HG02571 (cell line): ENCODE data around the gene RGL2.
"Not testable (repeated sequence)": the region's sequence is repeated elsewhere in the genome, so short reads cannot be mapped to it uniquely, and the experiment has no call there.

ENCODE experiments used
- ATAC-seq: cut with Tn5 transposase; IDR thresholded peaks from one replicate; pipeline ENCODE4 v1.9.1; 2021; ENCODE audit warnings: mild to moderate bottlenecking, moderate library complexity; ENCODE audit not compliant: unreplicated experiment

RGL2 gene, protein sequence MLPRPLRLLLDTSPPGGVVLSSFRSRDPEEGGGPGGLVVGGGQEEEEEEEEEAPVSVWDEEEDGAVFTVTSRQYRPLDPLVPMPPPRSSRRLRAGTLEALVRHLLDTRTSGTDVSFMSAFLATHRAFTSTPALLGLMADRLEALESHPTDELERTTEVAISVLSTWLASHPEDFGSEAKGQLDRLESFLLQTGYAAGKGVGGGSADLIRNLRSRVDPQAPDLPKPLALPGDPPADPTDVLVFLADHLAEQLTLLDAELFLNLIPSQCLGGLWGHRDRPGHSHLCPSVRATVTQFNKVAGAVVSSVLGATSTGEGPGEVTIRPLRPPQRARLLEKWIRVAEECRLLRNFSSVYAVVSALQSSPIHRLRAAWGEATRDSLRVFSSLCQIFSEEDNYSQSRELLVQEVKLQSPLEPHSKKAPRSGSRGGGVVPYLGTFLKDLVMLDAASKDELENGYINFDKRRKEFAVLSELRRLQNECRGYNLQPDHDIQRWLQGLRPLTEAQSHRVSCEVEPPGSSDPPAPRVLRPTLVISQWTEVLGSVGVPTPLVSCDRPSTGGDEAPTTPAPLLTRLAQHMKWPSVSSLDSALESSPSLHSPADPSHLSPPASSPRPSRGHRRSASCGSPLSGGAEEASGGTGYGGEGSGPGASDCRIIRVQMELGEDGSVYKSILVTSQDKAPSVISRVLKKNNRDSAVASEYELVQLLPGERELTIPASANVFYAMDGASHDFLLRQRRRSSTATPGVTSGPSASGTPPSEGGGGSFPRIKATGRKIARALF

GRCh38 chr6:33298773-33299236, at the start of gene RGL2:
Gene RGL2 (minus strand): TSS chr6:33298942. CDS start chr6:33298610, 332 bp downstream.
- ATAC-seq = peak; percentile 29

DNA sequence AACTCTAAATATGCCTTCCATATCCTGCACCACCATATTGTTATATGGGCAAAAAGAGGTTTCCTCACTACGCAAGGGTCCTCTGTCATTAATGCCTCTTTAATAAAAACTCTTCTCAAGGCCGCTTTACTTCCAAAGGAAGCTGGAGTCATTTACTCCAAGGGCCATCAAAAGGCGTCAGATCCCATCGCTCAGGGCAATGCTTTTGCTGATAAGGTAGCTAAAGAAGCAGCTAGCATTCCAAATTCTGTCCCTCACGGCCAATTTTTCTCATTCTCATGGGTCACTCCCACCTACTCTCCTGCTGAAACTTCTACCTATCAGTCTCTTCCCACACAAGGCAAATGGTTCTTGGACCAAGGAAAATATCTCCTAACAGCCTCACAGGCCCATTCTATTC, 49.1 kb upstream of the RGL2 start:
- no peak for ATAC-seq

- ATAC-seq = not testable (repeated sequence)
These were observed 48.2 kb upstream of the RGL2 start for GRCh38 chr6:33346972-33347371.

DNA sequence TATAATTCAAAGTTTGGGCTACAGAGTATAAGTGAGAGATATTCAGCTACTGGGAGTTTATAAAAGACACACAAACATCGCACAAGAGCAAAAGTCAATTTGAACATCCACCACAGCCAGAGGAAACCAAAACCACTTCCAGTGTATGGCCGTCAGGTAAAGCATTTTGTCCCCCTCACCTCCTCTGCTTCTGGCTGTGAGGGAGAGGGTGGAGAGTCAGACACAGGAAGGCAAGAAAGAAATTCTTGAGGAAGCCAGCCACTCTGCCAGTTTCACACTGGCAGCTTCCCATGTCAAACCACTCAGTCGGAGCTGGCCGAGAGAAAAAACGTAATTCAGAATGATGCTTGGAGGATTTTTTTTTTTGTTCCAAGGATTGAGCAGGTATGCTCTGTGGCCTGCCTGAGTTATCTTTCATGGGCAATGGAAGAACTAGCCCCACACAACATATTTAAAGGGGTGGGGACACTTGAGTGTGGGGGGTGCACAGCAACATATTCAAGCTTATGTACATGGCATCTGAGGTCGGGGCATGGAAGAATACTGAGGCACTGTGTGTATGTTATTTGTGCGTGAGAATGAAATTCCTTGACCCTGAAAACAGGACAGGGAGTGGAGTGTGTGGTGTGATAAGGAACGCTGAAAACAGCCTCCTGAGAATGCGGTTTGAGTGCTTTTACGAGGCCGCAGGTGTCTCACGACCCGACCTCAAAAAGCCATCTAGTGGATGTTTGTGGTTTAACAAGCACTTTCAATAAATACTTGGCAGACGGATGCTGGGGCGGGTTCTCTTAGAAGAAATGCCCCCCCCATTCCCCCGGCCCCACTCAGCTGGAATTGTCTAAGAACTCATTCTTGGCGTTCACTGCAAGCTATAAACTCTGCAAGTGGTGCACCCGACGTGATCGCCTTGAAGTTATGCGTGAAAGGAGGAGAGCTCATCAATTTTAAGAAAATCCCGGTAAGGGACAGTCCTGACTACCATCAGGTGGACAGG, 46.3 kb upstream of the RGL2 start:
- ATAC-seq = no peak

- ATAC-seq = no peak
These were observed 45.3 kb upstream of the RGL2 start for GRCh38 chr6:33343953-33344611.

DNA sequence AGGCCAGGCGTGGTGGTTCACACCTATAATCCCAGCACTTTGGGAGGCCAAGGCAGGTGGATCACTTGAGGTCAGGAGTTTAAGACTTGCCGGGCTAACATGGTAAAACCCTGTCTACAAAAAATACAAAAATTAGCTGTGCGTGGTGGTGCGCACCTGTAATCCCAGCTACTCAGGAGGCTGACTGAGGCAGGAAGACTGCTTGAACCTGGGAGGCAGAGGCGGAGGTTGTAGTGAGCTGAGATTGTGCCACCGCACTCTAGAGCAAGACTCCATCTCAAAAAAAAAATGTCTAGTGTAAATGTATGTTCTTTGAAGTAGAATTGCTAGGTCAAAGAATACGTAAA, 44.8 kb upstream of the RGL2 start:
- not testable (repeated sequence) for ATAC-seq

- no peak for ATAC-seq
These were observed 40.5 kb upstream of the RGL2 start for GRCh38 chr6:33339193-33339592.

DNA sequence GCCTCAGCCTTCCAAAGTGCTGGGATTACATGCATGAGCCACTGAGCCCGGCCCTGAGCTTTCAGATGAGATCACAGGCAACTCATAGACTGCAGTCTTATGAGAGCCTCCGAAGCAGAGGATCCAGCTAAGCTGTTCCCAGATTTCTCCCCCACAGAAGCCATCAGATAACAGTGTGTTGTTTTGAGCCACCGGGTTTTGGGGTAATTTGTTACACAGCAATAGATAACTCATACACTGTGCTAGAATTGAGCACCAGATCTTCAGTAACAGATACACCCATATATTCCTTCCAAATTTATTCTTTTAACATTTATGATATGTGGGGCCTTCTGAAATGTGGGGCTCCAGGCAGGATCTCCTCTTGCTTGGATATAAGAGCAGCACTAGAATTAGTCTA, 37.8 kb upstream of the RGL2 start:
- ATAC-seq = no peak

- ATAC-seq = no peak
These were observed 37.2 kb upstream of the RGL2 start for GRCh38 chr6:33335916-33336315.

DNA sequence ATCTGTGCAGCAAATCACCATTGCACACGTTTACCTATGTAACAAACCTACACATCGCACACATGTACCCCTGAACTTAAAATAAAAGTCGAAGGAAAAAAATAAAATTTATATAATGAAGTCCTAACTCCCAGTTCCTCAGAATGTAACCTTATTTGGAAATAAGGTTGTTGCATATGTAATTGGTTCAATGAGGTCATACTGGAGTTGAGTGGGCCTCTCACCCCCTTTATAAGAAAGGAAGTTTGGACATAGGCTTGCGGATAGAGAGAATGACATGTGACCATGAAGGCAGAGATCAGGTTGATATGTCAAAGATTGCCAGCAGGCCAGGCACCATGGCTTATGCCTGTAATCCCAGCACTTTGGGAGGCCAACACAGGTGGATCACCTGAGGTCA, 34.9 kb upstream of the RGL2 start:
- ATAC-seq = no peak

DNA sequence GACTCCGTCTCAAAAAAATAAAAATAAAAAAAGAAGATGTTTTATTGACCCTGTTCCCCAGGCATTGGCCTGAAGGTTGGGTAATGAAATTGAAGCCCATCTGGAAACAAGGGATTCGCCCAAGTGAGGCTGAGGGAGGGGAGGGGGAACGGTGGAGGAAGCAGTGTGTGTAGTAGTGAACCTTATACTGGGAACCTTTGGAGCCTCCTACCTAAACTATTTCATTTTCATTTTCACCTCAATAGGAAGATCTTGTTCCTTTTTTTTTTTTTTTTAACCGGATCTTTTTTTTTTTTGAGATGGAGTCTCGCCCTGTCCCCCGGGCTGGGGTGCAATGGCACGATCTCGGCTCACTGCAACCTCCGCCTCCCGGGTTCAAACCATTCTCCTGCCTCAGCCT, 32.0 kb upstream of the RGL2 start:
- ATAC-seq = no peak

- ATAC-seq = no peak
These were observed 30.3 kb upstream of the RGL2 start for GRCh38 chr6:33329058-33329457.

GRCh38 chr6:33324125-33324524, 25.4 kb upstream of the RGL2 start:
- no peak for ATAC-seq

DNA sequence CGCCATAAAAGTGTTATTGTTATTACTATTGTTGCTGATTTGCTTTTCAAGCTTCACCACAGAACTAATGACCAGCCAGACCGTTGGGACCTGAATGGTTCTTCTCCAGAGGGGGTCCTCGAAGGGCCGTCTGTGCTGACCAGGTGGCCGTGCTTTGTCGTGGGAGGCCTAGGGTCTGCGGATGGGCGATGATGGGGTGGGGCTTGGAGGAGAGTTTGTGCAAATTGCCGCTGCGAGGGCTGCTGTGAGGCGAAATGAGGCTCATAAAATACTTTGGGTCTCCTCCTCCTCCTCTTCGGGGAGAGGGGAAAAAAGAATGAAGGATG, 24.8 kb upstream of the RGL2 start:
- no peak for ATAC-seq

DNA sequence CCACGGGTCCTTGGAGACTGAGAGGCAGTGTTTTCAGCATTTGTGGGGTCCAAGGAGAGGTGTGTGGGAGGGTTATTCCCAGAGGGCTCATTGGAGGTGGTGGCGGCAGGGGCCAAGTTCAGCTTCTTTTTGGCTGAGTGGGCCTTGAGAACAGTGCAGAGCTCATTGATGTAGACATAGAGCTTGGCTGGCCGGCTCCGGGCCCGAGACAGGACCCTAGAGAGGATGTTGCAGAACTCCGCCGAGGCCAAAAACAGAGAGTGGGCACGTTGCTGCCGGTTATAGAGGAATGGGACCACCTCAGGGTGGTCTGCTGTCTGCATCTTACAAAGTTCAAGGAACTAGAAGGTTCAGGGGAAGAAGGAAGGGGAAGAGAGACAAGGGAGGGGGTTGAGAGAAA, 22.5 kb upstream of the RGL2 start:
- no peak for ATAC-seq

GRCh38 chr6:33320315-33321181, 21.8 kb upstream of the RGL2 start:
- ATAC-seq = no peak

GRCh38 chr6:33319939-33320314, 21.2 kb upstream of the RGL2 start:
- ATAC-seq = no peak

DNA sequence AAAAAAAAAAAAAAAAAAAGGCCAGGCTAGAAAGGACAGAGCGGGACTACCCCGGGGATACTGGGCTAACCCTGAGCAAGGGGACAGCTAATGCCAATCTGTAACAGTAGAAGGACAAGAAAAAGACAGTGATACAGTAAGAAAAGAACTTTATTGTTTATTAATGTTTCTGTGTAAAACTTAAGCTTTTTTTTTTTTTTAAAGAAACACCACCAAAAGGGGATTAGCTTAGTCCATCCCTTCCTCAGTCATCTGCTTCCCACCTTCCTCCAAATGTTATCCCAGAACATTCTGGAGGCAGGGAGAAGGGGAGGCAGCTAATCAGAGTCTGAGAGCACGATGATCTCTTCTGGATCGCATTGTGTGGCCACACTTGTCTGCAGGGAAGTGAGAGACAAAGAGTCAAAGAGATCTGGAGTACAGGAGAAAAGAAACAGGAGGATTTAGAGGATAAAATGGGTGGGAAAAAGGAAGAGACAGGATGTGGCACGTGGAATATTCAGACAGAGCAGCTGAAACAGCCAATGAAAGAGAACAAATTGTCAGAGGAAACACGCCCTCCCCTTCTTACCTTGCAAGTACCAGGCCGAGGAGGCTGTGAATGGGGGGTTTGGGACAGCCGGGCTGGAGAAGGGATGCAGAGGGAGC, 19.8 kb upstream of the RGL2 start:
- ATAC-seq = no peak
